A549 treated with dexamethasone at 1 μM for 4 hours (cell line): ENCODE results near the gene LZTR1. TPM values are rescaled to one million over a fixed set of nuclear protein-coding genes. Genes with fewer than 3 reads are reported as not detected.

Experiments used
- total RNA-seq: library from RNA; stranded (reverse); fragments of 200-300 nt; extraction: Qiagen RNA extraction; gene quantifications from 5 replicates; pipeline ENCODE4 v1.2.3, GENCODE V29; 2022

Gene LZTR1
- total RNA-seq = 9.3 to 21.4 TPM (median 16.8 TPM) in 5 replicates

GRCh38 chr22:20981787-20982562 lies at the start of gene LZTR1:
LZTR1 (plus strand) TSS chr22:20982297; CDS start chr22:20982372, 75 bp downstream.

GRCh38 chr22:20966883-20967696 lies 15.0 kb upstream of the LZTR1 start, which contains the start of gene AIFM3:
AIFM3 (plus strand) TSS chr22:20967255; CDS start chr22:20967945, 690 bp downstream.

GRCh38 chr22:21001601-21002325 lies 19.7 kb downstream of the LZTR1 start, which contains the start of gene THAP7:
THAP7 (minus strand) TSS chr22:21002118; CDS start chr22:21001911, 207 bp downstream.

GRCh38 chr22:21014726-21015465 lies 32.8 kb downstream of the LZTR1 start, which contains the start of gene P2RX6:
P2RX6 (plus strand) TSS chr22:21015165; CDS start chr22:21015175, 10 bp downstream.

GRCh38 chr22:21032037-21032867 lies 50.2 kb downstream of the LZTR1 start, which contains the start of gene SLC7A4:
SLC7A4 (minus strand) TSS chr22:21032561; CDS start chr22:21031812, 749 bp downstream.

GRCh38 chr22:21045585-21046294 lies 63.6 kb downstream of the LZTR1 start, which contains the start of gene LRRC74B:
LRRC74B (plus strand) TSS chr22:21045946; CDS start chr22:21045987, 41 bp downstream.

Other genes with a start within 250 kb of the LZTR1 start
- not detected in 5 replicates for gene SERPIND1, start 208.2 kb upstream of the LZTR1 start, total RNA-seq
- 17.2 to 23.0 TPM (median 21.6 TPM) in 5 replicates for gene PI4KA, start 123.5 kb upstream of the LZTR1 start, total RNA-seq
- gene SNAP29, start 123.3 kb upstream of the LZTR1 start, total RNA-seq = 14.4 to 22.1 TPM (median 19.7 TPM) in 5 replicates
- 24.0 to 28.7 TPM (median 27.3 TPM) in 5 replicates for gene CRKL, start 64.9 kb upstream of the LZTR1 start, total RNA-seq
- 1.9 to 3.5 TPM (median 3.0 TPM) in 5 replicates for gene AIFM3, start 15.0 kb upstream of the LZTR1 start, total RNA-seq
- gene THAP7, start 19.8 kb downstream of the LZTR1 start, total RNA-seq = 15.5 to 26.2 TPM (median 23.5 TPM) in 5 replicates
- 0.50 to 0.93 TPM (median 0.72 TPM) in 5 replicates for gene P2RX6, start 32.9 kb downstream of the LZTR1 start, total RNA-seq
- not detected in 5 replicates for gene SLC7A4, start 50.3 kb downstream of the LZTR1 start, total RNA-seq
- 0.08 TPM in 1 of 5 replicates, not detected in the others for gene LRRC74B, start 63.6 kb downstream of the LZTR1 start, total RNA-seq